Hindlimb muscle (tissue), 1 donor: Measurements from ENCODE around the gene MYH3. TPM values are rescaled to one million over a fixed set of nuclear protein-coding genes. Genes with fewer than 3 reads are reported as not detected.

Experiments used
- DNase-seq: peaks from one replicate; pipeline ENCODE4 v3.0.0-alpha.2; 2013
- polyA plus RNA-seq: library from polyadenylated mRNA; unstranded; fragments of 120-200 nt; gene quantifications from one replicate; pipeline ENCODE4 v1.2.1, GENCODE V29; 2013; ENCODE audit not compliant: insufficient read length

The MYH3 gene
- polyA plus RNA-seq, 1 donor, result 16,698 TPM

DNA sequence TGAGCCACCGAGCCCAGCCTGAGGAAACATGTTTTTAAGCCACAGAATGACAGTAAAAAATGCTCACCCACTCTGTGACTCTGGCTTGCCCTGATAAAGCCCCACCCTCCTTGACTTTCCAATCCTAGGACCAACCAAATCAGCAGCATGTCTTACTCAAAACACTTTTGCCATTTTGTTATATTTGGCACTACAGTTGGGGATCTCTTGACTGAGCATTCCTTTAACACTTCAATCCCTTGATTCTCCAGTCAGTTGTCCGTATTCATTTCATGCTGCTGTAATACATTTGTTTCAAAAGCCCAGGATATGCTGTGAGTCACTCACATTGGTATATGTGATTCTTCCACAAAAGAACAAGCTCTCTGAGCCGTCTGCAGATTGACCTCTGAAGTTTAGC is 8.2 kb downstream of the MYH3 start:
- DNase-seq, result no peak

DNA sequence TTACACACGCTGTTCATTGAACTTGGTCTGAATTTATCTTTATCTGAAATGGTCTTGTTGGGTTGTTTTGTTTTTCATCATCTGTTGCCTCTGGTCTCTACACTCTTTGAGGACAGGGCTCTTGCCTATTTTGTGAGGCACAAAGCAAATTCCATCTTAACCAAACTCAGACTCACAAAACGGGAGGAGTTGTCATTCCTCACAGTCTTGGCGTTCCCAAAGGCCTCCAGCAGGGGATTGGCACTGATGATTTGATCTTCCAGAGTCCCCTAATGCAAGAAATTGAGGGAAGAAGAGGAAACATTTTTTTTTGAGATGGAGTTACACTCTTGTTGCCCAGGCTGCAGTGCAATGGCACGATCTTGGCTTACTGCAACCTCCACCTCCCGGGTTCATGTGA is 8.7 kb downstream of the MYH3 start:
- DNase-seq, result no peak

DNA sequence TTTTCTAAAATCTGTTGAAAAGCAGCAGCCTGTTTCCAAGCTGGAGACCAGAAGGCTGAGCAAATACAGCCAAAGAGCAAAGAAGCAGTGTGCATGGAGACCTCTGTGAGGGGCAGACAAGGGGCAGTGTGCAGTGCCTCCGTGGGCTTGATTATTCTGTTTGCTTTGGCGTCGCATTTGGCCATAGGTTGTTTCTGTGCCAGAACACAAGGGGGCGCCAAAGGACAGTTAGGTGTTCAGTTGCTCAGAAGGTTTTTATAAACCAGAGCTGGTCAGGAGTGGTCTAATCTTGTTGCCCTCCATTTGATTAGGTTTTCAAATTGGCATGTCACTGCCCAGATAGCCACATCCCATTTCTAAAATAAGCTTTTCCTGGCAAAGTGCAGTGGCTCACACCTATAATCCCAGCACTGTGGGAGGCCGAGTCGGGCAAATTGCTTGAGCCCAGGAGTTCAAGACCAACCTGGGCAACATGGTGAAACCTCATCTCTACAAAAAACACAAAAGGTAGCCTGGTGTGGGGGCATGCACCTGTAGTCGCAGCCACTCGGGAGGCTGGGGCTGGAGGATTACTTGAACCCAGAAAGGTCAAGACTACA is 10.6 kb downstream of the MYH3 start:
- peak; percentile 78 for DNase-seq

DNA sequence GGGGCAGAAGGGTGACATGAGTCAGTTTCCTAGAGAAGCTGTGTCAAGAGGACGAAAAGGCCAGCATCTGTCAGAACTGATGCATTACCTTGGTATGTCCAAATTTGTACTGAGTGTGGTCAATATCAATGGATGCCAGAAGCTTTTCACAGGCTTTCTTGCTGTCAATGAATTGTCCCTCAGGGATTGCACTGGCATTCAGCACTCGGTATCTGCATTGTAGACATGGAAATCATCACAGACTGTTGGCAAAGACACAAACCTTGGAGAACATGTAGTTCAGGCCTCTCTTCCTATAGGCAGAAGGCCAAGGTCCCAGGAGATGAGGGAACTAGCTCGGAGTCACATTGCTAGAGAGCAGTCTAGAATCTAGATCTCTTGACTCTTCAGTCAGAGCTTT is 16.6 kb downstream of the MYH3 start:
- no peak for DNase-seq

DNA sequence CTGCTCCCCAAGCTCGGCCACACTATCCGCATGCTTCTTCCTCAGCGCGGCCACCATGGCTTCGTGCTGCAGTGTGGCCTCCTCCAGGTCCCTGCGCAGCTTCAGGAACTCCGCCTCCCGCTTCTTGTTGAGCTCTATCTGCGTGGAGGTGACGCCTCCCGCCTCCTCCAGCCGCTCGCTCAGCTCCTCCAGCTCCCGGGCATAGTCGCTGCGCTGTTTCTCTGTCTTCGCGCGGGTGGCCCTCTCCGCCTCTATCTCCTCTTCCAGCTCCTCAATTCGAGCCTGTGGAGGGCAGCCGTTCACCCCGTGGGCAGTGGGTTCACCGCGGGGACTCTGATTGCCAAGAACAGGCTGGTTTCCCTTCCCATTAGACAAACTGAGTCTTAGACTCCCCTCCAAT is 19.0 kb downstream of the MYH3 start:
- DNase-seq, result no peak

DNA sequence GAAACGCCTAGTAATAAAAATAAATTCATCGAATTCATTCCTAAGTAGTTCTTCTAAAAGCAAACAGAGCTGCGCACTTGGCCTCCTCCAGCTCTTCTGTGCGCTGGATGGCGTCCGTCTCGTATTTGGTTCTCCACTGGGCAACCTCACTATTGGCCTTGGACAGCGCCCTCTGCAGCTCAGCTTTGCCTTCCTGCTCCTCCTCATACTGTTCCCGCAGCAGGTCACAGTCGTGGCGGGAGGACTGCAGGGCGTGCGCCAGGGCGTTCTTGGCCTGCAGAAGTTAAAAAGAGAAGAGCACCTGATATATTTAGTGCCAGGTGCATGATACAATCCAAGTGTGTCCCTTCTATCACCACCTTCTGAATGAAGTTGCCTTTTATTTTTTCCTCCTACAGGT is 21.8 kb downstream of the MYH3 start:
- DNase-seq, result no peak

DNA sequence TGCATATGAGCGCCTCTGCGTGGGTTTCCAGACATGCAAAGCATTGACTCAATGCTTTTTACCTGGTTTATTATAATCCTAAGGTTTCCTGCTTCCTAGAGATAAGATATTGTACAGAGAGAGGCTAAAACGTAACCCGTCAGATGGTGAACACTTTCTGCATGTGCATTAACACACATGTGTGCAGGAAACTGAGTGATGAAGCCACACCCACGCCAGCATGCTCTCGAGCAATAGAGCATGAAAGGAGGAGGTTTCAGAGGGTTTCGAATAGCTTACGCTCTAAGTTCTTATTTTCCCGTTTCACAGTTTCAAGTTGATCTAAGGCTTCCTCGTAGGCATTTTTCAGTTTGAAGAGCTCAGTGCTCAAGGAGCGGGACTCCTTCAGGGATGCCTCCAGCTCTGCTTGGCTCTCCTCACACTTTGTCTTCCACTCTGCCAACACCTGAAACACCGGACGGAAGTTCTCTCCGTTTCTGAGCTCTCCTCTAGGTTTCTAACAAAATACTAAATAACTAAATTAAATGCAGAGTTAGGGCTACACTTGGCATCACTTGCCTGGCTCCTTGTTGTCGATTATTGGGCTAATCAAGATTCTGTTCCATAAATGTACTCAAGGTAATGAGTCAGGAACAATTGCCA is 23.2 kb downstream of the MYH3 start:
- DNase-seq, result no peak

DNA sequence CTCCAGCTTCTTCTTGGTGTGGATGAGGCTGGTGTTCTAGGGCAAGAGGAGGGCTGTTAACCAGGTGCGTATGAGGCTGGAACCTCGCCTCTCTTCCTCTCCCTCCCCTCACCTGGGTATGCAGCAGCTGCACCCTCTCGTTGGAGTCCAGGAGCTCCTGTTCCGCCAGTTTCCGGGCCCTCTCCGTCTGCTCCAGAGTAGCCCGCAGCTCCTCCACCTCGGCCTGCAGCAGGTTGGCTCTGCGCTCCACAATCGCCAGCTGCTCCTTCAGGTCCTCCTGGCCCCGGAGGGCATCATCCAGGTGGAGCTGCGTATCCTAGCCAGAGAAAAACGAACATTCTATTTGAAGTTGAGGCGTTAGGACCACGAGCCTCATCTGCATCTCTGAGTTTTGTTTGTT is 25.4 kb downstream of the MYH3 start:
- DNase-seq, result no peak

DNA sequence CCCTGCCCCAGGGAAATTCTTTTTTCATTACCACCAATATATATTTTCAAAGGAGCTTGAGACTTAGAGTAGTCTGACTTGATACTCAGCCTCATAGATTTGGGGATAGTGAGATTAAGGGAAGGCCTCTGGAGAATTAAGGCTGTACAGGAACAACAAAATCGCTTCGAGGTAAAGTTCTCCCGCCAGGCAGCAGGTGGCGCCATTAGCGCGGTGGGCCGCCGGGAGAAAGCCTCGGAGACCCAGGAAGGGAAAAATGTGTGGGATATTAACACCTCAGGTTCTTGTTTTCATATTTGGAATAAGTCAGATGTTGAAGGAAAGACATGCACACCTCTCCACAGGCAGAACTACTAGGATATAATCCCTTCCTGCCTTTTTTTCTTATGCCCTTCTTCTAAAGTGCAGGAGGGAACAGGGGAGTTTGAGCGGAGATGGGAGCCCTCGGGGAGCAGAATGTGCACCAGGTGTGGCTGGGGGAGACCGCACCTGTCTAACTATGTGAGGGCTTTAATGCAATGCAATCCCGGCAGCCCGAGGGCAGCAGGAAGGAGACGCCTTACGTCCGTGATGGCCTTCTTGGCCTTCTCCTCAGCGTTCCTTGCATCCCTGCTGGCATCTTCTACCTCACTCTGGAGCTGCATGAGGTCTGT is 25.9 kb downstream of the MYH3 start:
- no peak for DNase-seq

DNA sequence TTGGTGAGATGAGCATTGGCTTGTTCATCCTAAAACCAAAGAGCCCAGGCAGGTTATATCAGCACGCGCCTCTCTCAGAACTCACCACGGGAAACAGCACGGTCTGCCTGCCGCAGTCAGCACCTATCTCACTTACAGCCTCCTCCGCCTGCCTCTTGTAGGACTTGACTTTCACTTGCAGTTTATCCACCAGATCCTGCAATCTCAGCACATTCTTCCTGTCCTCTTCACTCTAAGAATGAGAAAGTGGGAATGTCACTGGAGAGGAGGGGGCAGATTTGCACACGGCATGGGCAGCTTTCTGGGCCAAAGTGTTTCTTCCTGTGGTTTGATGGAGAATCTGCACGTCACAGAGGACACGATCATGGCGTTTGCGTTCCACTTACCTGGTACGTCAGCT is 27.4 kb downstream of the MYH3 start:
- no peak for DNase-seq

DNA sequence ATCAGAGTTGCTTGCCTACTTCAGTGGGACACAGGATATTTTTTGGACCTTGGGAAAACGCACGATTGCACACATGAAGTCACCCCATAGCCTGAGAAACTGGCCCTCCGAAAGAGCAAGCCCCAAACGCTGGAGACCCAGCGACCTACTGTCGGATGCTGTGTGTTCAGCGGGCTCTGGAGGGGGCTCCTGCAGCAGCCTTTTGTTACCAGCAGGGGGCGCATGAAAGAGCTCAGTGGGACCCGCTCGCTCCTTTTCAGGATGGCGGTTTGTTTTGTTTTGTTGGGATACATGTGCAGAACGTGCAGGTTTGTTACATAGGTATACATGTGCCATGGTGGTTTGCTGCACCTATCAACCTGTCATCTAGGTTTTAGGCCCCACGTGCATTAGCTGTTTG is 28.4 kb downstream of the MYH3 start:
- no peak for DNase-seq

DNA sequence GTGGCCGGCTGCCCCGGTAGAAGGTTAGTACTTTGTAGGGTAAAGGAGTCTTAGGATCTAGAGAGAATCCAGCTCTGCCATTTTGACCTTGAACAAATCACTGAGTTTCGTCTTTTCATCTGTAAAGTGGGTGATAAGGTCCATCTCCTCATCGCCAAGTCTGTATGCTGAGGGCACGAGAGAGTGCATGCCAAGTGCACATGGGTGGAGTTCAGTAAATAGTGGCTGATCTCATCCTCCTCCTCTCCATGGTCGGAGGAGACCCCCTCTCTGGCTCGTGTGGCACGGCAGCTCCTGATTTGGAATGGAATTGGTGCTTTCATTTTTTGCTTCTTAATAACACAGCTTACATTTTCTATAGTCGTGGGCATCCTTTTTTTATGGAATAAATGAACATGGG is 30.7 kb downstream of the MYH3 start:
- no peak for DNase-seq

DNA sequence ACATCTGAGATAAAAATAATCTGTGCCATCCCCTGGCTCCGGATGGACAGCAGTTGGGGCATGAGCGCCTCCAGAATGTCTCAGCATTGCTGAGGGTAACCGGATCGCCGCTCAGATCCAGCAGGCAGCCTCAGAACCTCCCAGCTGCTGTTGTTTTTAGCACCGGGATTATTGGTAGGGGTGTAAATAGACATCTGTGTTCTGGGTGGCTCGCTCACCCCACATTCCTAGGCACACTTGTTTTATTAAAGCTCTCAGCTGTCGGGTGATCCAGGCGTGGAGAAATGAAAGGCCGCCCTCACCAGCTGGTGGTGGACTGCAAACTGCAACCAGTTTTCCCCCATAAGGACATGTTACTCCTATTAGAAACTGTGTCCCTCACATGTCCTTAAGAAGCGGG is 32.1 kb downstream of the MYH3 start:
- peak; percentile 42 for DNase-seq

DNA sequence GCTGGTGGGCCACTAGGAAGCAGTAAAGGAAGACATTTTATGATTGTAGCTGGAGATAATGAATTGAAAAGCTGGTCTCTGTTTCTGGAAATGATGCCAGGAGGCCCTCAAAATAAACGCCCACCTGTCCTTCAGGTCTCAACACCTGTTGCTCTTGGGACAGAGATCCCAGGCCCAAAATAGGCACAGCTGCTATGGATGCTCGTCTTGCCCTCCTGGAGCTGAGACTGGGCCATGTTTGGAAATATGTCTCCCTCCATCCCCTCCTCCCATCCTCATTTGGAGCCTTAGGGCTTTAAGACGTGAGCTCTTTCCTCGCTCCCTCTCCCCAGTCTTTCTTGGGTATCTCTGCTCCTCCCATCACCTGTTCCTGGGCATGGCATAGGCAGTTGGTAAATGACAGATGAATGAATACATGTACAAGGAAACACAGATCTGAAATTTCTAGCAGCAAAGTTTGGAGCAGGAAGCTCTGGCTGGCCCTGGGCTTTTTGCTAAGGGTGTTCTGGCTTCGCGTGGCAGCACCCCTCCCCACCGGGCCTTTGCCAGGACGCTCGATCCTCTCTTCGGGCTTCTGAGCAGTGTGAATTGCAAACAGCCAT is 33.3 kb downstream of the MYH3 start:
- no peak for DNase-seq

DNA sequence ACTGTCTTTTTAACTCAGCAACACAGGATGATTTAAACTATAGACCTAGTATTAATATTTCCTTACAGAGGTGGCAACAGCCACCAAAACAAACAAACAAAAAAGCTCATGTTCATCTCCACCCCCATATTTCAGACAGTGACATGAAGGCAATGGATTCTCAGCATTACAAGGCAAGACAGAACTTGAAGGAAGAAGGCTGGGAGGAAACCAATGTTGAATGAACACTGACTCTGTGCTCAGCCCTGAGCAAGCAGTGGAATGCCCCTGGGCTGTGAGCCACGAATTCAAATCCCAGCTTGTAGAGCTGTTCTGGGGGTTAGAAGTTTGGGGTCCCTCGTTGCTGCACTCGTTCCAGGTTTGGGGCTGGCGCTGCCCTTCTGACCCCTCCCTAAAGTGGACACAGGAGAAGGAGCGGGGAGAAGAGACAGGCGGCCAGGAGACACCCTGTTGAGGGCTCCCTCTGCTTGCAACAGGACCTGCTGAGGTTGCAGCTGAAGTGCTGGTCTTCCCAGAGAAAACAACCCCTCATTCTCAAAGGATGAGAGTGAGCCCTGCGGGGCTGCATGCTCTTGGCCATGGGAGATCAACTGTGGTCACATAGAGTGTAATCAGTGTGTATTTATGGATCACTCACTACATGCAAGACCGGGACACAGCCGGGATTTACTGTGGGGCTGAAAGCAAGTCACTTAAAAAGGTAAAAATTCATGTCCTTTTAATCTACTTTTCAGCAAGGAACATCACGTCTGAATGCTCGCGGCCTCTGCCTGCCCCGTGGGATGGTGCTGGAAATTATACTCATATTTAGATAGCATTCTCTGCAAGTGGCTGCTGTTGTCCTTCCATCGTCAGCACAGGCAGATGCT is 34.3 kb downstream of the MYH3 start:
- DNase-seq, result no peak

DNA sequence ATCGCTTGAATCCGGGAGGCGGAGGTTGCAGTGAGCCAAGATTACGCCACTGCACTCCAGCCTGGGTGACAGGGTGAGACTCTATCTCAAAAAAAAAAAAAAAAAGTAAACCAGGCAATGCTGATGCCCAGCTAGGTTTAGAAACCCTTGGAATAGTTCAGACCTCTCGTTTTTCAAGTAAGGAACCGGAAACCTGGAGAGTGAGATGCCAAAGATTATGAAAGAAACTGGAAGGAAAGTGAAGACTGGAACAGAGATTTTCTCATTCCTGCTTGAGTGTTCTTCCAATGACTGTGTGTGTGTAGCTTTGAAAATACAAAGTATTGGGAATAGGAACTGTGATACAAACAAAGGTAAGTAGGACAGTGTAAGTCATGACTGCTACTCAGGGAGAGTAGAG is 35.7 kb downstream of the MYH3 start:
- DNase-seq, result no peak

DNA sequence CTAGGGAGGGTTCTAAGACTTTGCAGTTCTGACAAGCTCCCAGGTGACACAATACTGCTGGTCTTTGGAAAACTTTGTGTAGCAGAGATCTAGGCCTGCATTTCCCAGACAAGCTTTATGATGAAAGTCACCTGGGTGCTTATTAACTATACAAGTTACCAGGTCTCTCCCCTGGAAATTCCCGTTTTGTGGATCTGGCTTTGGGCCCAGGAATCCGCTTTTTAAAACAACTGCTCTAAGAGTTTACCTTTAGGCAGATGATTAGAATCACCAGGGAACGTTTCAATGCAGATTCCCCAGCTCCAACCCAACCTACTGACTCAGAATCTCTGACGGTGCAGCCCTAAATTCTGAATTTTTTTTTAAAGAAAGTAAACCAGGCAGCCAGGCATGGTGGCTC is 36.3 kb downstream of the MYH3 start:
- no peak for DNase-seq

DNA sequence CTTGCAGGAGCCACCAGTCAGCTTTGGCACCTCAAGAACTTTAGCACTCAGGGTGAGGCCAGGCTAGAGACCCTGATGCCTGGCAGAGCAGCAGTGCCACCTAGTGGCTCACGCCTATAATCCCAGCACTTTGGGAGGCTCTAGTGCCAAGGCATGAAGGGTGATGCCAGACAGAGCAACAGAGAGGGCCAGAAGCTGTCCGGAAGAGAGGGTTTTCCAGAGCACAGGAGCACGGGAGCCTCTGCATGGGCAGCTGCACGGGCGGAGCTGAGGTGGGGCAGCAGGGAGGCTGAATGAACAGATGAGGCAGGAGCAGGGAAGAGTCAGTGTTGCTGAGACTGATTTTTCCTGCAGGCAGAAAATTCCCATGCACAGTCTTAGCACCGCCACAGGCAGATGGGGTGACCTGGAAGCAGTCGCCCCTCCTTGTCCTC is 38.9 kb downstream of the MYH3 start:
- peak; percentile 77 for DNase-seq

DNA sequence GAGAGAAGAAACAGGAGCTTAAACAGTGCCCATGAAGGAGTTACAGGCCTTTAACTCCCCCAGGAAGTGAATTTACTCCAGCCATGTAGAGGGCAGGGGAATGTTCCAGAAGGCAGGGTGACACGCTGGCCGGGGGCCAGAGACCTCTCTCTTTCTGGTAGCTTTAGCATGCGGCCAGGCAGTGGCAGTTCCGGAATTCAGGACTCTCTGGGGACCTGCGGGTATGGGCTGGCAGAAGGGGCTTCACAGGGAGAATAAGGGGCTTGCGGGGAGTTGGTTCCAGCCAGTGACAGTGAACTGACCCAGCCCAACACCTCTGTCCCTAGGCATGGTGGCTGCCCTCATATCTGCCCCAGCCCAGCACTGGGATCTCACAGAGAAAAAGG is 40.0 kb downstream of the MYH3 start:
- DNase-seq, result no peak

DNA sequence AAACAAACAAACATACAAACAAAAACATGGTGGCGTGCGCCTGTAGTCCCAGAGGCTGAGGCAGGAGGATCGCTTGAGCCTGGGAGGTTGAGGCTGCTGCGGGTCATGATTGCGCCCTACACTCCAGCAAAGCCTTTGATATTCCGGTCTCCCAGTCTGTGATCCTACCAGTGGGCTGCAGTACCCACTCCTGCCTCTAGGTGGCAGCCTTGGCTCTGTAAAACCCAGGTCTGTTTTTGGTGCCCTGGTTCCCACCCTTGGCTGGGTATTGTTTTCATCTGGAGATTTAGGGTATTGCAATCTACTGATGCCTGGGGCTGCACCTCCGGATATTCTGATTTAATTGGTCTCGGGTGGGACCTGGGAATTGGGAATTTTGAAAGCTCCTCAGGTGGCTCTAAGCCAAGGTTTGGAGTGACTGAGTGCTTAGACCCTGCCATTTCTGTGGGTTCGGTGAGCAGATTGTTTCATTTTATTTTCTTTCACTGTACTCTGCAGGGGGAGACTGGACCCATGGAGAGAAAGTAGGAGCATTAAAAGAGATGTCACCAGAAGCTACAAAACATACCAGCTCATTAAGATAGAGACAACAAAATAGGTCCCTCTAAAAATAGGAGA is 40.5 kb downstream of the MYH3 start:
- DNase-seq, result peak; percentile 56

DNA sequence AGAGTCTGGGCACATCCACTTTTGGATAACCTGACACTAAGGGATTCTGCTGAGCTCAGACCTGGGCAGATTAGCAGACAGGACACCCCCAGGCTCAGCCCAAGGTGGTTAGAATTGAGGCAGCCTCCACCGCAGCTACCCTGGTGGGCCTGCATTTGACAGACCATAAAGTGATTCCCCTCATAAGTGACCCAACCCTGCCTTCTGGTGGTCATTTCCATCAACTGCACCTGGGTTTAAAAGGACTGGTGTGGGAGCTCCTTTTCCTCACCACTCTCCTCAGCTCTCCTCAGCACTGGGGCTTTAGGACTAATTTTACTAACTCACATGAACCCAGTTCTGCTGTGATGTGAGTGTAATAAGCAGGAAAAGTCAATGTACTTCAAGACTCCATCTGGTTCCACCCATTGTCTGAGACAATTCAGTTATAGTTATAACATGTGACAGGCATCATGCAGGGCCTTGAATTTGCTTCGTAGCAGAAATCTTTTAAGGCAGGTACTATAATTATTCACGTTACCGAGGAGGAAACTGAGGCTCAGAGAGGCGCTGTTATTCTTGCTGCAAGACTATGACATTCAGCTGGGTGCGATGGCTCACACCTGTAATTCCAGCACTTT is 42.5 kb downstream of the MYH3 start:
- peak; percentile 60 for DNase-seq
